Measurements from ENCODE around the gene TACC3.
A peak's percentile ranks its signal among the peaks of the same experiment; 100 is the strongest.

TACC3 gene

DNA sequence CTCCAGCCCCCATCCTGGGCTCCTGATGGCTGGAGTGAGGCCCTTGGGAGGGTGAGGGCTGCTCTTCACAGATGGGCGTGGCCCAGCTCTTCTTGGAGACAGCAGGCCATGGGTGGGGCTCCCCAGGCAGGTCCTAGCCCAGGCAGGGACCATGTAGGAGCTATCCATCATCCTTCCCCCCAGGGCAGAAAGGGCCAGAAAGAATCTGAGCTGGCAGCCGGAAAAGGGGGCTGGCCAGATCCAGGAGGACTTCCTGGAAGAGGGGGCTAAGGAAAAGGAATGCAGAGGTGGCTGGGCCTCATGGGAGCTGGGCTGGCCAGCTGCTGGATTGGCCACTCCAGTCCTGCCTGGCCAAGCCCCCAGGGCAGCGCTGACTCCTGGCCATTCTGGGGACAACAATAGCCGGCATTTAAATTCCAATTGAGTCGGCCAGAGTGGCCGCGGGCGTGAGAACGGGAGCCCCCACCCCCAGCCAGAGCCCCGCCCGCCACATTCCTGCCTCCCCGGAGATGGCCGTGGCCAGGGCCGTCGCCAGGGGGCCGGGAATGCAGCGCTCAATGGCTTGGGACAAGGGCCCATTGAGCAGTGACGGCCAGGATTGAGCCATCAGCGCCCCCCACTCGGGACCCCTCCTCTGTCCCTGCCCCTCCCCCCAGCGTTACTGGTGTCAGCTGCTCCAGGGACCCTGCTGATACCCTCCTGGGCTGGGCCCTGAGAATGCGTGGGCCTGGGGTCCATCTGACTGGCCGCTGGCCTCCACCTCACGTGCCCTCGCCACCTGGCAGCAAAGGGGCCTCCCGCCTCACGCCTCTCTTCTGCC, 56.7 kb downstream of the TACC3 start:
- DNase-seq: peak; percentile 69

DNA sequence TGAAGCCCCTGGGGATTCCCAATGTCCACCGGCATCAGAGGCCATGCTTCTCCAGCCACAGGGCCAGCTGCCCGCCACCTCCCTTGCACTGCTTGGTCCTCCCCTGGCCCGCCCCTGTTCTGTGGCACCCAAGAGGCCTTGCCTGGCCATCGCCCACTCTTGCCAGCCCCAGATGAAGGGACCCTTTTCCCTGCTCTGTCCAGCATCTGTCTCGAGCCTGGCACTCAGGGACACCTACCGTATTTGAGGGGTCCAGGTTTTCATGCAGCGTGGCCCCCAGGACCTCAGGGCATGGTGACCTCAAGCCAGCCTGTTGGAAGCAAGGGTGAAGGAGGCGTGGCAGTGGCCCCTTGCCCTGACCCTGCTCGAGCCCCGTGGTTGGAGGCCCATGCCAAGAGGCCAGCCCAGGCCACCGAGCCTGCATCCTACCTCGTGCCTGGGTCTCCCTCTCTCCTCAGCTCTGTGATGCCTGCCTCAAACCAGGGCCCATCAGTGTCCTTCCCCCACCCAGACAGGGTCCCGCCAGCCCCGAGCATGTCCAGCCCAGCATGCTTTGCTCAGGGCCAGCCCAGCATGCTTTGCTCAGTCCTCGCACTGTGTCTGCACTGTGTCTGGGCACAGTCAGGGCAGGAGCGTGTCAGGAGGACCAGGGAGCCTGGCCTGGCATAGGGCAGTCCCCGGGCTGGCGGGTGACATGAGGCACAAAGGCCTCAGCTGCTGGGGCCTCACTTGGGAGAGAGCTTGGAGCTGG, 57.5 kb downstream of the TACC3 start:
- no peak for DNase-seq

- no peak for DNase-seq
These were observed 58.5 kb downstream of the TACC3 start for GRCh38 chr4:1779588-1780382.

DNA sequence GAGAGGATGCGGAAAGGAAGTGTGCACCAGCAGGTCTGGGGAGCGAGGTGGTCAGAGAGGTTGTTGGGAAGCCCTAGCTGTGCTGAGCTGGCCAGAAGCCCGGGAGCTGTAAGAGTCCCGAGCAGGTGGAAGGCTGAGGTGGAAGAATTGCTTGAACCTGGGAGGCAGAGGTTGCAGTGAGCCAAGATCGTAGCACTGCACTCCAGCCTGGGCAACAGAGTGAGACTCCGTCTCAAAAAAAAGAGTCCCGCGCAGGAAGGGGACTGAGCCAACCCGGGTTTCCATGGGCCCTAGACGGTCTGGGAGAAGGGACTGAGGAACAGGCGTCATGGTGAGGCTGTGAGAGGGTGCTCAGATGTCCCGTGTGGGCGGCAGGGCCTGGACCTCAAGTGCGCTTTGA, 59.1 kb downstream of the TACC3 start:
- DNase-seq: no peak

- DNase-seq: no peak
These were observed 61.7 kb downstream of the TACC3 start for GRCh38 chr4:1783015-1783414.

- no peak for DNase-seq
These were observed 62.6 kb downstream of the TACC3 start for GRCh38 chr4:1783970-1784369.

- DNase-seq: no peak
These were observed 63.1 kb downstream of the TACC3 start for GRCh38 chr4:1784395-1784788.

DNA sequence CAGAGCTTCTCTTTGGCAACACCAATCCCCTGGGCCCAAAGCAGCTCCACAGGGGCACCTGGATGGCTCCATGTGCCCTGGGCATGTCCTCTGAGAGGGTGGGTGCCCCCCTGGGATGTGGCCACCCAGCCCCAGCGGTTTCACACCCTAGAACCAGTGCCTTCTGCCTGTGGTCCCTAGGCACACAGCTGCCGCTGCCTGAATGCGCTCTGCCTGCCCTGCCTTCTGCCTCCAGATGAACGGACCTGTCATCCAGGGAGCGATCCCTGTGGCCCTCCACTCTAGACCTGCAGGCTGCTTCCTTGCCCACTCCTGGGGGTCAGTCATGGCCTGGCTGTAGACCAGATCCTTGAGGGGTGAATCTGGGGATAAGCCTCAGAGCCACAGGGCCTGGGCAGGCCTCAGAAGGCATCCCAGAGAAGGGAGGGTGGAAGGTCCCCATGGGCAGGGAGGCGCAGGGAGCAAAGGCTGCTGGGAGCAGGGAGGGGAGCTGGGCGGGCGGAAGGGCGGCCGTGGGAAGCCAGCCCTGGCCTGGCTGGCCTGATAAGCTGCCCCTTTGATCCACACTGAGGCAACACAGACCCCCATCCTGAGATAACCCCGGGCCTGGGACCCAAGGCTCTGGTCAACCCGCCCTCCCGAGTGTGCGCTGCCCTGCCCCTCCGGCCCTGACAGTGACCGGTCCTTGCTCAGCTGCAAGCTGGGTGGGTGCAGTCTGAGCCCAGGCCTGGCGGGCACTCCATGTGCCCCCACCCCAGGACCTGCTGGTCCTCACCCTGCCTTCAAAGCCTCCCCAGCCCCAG, 63.7 kb downstream of the TACC3 start:
- DNase-seq: no peak

- no peak for DNase-seq
These were observed 64.3 kb downstream of the TACC3 start for GRCh38 chr4:1785592-1785991.

- DNase-seq: no peak
These were observed 65.4 kb downstream of the TACC3 start for GRCh38 chr4:1786544-1787362.

GRCh38 chr4:1787411-1788077, 66.2 kb downstream of the TACC3 start:
- no peak for DNase-seq

GRCh38 chr4:1788254-1788973, 67.1 kb downstream of the TACC3 start:
- peak; percentile 9 for DNase-seq

DNA sequence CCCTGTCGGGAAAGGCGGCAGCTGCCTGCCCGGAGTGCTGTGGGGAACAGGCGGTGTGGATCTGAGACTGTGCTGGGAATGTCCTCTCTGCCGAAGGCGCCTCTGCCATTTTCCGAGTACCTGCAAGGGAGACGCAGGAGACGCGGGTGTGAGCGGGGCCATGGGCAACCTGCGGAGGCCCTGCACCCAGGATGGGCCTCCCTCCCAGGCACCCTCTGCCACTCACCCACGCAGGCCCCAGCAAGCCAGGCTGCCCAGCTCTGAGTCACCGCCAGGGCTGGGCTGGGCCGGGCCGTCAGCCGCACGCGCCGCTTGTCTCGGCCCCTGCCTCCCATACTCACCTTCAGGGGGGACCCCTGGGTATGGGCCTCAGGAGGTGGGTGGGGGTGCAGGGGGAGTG, 68.2 kb downstream of the TACC3 start:
- no peak for DNase-seq

- DNase-seq: no peak
These were observed 68.7 kb downstream of the TACC3 start for GRCh38 chr4:1790005-1790404.

DNA sequence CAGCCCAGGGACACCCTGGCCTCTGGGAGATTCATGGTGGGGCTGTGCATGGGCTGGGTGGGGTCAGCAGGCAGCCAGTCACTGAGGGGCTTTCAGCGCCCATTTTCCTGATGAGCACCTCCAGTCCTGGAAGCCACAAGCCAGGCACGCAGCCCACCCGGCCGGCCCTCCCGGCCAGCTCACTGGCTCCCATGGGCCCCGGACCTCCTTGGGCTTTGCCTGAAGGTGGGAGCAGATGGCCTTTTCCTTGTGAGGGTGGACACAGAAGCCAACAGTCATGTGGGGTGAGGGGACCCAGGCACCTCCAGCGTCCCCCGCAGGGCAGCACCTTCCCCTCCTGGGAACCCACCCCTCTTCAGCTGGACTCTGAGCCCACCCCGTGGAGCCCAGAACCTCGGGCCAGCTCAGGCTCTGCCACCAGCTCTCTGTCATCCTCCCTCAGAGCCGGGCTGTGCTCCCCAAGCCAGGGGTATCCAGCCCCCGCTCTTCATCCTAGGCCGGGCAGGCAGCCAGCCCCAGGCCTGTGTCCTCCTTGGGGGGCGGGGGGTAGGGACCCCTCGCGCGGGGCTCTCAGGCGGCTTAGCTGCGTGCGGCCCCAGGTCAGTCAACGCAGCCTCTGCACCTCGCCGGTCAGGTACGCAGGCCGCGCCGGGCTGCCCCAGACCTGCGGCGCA, 71.0 kb downstream of the TACC3 start:
- DNase-seq: no peak

DNA sequence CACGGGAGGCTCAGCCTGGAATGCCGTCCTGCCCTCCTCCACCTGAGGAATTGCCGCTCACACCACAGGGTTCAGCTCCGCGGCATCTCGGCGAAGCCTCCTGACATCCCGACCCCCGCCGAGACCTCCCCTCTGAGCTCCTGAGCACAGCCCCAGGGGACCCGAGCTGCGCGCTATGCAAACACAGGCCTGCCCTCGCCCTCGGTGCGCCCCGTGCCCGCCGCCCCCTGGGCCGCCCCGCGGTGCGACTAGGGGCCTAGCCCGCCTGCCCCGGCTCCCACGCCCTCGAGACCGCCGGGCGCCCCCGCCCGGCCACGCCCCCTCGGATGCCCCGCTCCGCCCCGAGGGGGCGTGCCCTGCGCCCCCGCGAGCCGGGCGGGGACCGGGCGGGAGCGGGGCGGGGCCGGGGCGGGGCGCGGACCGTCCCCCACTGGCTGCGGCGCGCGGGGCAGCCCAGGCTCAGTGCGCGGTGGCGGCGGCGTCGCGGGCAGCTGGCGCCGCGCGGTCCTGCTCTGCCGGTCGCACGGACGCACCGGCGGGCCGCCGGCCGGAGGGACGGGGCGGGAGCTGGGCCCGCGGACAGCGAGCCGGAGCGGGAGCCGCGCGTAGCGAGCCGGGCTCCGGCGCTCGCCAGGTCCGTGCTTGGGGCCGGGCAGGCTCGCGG, 71.6 kb downstream of the TACC3 start, which contains the start of gene FGFR3:
Gene FGFR3 (plus strand): TSS at position 462 of the 664 bp plus-strand sequence. CDS start 642 bp downstream, outside the sequence.
- DNase-seq: peak; percentile 49

DNA sequence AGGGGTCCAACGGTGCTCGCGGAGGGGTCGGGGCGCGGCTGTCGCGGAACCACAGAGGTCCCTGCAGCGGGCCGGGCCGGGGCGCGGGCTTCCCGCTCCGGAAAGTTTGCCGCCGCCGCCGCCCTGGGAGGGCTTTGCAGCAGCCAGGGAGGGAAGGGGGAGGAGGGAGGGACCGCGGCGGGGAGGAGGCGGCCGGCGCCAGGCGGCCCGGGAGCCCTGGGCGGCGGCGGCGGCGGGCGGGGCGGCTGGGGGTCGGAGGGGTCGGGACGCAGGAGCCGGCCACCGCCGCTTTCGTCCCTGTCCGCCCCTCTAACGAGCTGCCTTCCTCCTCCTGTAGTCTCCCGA, 72.1 kb downstream of the TACC3 start:
- DNase-seq: peak; percentile 45

DNA sequence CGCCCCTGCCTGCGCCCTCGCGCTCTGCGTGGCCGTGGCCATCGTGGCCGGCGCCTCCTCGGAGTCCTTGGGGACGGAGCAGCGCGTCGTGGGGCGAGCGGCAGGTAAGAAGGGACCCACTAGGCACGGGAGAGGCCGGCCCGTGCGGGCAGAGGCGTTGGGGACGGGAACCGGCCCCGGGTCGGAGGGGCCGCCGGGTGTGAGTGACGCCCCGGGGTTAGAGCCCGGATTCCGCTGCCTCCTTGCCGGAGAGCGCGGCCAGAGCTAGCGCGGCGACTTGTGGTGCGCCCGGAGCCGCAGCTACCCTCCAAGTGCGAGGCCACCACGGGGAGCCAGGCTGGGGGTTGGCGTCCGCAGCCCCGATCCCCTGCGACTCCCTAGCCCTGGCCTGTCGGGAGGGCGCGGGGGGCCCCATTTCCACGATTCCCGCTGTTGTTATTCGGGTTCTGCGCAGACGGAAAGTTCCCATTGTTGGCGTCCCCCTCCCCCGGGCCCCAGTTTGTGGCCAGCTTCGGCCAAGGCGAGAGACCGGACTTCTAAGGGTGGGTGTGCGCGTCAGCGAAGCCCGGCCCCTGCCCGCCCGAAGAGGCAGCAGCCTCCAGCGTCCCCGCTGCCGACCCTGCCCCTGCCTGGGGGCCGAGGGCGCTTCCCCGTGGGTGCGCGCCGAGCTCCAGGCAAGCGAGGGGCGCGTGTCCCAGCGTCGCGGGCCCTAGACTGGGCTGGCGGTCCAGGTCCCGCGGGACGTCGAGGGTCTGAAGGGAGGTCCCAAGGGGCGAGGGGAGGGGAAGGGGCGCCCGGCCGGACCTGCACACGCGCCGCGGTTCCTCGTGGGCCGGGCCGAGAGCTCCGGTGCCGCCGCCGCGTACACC, 72.9 kb downstream of the TACC3 start:
- peak; percentile 12 for DNase-seq
